ENCODE results near the gene RALY.
"Not testable (repeated sequence)": the region's sequence is repeated elsewhere in the genome, so short reads cannot be mapped to it uniquely, and the experiment has no call there.

The RALY gene

GRCh38 chr20:34015401-34016335 lies 22.0 kb downstream of the RALY start:
- DNase-seq = peak in 1 of 51 donors; percentile 29

- DNase-seq = no peak
These were observed 23.0 kb downstream of the RALY start for GRCh38 chr20:34016736-34017135.

GRCh38 chr20:34017610-34018009 lies 23.9 kb downstream of the RALY start:
- DNase-seq = no peak

DNA sequence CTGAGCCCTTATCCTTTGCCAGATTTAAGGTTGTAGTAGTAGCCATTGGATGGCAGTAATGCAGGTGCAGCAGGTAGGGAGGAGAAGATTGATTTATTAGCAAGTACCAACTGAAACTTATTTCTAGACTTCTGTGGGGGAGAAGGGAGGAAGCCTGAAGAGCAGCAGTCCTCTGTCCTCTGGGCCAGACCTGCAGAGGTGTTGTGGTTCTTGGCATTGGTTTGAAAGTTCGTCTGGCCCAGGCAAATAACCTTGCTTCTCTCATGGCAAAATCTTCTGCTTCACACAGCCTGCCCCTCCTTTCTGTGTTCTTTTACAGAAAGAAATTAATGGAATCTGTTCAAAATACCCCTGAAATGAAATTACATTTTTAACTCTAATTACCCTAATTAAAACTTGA lies 24.5 kb downstream of the RALY start:
- no peak for DNase-seq

GRCh38 chr20:34022151-34022838 lies 28.6 kb downstream of the RALY start:
- no peak for DNase-seq

- DNase-seq = no peak
These were observed 29.1 kb downstream of the RALY start for GRCh38 chr20:34022839-34023234.

- DNase-seq = peak in 1 of 51 donors; percentile 18
These were observed 30.4 kb downstream of the RALY start for GRCh38 chr20:34023937-34024722.

DNA sequence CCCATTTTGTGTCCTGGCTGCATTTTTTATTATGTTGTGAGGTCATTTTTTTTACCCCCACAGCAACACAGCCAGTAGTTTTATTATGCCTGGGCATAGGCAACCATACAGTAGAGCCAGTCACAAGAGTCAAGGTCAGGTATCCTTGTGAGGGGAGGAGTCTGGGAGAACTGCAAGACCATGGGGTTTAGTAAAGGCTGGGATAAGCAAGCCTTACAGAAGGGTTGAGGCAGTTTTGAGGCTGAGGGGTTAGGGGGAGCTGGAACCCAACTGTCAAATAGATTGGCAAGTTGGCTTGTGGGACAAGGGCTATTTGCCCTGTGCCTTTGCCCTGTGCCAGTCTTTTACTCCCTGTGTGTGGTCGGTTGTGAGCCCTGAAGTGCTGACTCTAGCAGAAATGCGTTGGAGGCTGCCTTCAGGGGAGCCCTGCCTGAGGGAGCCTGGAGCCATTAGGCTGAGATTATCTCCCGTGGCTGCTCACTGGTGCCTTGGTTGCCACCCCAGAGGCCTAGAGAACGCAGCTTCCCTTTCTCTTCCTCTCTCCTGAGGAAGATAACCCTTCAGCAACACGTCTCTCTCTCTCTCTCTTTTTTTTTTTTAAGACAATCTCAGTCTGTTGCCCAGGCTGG lies 31.1 kb downstream of the RALY start:
- peak in 2 of 51 donors; percentile 8 to 21 for DNase-seq

DNA sequence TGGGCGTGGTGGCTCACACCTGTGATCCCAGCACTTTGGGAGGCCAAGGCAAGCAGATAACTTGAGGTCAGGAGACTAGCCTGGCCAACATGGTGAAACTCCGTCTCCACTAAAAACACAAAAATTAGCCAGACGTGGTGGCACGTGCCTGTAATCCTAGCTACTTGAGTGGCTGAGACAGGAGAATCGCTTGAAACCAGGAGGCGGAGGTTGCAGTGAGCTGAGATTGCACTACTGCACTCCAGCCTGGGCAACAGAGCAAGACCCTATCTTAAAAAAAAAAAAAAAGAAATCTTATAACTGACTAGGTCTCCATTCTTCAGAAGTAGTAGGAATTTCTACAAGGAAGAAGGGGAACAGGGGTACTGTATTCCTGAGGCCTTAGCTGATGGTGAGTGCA lies 34.3 kb downstream of the RALY start:
- DNase-seq = not testable (repeated sequence)

DNA sequence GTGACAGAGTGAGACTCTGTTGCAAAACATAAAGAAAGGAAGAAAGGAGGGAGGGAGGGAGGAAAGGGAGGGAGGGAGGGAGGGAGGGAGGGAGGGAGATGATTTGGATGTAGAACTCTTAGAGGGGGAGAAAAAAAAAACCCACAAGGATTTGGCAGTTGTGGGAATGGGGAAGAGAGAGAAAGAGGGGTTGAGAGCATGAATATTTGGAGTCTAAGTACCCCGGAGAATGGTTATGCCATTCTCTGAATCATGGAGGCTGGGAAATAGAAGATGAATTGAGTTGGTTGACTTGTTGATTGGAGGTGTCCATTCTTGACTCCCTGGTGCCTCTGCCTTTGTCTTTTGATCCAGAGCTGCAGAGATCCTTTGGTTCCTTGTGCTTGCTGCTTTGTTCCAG lies 35.7 kb downstream of the RALY start:
- DNase-seq = no peak

DNA sequence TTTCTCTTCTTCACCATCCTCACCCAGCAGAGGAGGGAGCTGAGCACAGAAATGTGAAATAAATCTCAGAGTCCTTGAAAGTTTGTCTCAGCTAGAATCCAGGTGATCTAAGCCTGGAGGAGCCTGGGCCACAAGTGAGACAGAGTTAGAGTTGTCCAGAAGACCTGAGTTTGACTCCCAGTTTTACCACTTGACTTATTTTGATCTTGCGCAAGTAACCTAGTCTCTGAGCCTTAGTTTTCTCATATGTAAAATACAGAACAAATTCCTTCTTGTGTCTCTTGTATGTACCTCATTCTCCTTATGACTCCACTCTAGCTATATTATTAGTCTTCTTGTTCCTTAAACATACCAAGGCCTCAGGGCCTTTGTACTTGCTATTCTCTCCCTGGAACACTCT lies 36.7 kb downstream of the RALY start:
- DNase-seq = no peak

DNA sequence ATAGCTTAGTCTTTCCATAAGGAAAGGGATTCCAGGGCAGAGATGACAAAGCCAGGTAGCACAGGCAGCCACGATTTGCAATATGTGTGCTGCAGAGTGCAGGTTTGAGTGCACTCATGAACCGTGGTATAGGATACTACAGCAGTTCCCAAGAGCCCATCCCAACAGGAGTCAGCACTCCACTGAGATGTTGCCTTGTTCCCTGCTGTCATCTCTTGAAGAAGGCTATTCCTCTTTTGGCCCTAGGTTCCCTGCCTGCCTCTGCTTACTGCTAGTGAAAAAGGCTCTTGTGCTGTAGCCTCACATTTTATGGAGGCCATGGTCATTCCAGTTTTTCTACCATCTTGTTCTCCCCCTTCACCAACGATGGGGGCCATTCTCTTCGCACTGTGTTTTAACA lies 40.2 kb downstream of the RALY start:
- no peak for DNase-seq

DNA sequence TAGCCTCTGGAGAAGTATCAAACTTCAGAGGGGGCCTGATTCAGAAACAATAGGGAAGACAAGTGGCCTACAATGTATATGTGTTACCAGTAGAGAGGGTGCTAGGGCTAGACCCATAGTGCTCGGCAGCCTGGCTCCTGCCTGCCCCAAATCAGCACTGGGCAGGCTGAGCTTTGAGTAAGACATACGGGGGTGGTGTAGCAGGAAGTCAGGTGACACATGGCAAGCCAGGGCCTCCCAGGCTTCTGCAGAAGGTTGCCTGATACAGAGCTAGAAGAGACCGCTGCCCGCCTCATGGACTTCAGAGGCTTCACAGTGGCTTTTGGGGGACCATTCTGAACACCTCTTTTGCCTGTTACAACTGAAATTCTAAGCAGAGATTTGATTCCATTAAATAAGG lies 43.4 kb downstream of the RALY start:
- DNase-seq = no peak

DNA sequence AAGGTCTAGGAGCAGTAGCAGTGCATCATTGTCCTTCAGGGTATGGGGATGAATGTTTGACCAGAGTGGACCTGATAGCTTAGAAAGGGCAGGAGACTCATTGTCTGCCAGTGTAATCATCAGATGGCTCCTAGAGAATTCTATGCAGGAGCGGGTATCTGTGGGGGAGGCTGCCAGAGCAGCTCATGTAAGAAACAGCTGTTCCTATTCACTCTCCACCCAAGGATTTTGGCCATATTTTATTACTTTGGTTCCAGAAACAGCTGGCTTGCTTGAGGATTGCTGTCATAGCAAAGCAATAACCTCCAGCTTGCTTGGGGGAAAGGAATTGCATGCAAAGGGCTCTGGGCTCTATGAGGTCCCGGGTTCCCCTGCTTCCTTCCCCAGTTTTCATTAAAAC lies 44.1 kb downstream of the RALY start:
- no peak for DNase-seq

DNA sequence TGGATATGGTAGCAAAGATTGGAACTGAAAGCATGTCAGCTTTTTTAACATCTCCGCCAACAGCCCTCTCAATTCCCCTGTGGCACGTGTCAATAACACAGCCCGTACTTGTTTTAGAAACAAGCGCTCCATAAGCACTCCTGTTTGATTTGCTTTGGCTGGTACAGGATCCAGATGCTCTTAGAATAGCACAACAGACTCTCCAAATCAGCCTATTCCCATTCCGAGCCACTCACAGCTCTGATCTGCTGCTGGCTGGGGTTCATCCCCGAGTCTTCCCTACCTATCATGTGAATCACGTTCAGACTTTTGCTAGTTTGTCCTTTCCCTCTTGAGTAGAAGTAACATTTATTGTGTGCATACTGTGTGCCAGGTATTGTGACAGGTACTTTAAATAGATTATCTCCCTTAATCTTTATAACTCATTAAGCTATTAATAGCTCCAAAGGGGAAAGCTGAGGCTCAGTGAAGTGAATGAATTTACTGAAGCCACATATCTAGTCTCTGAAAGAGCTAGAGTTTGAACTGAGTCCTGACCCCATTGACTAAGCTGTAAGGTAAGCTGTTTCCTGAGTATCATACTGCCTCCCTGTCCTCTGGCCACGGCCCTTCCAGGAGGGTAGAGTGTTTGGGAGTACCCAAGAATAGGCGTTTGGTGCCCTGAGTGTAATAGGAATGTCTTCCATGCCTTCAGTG lies 46.7 kb downstream of the RALY start:
- DNase-seq = peak in 1 of 51 donors; percentile 11

DNA sequence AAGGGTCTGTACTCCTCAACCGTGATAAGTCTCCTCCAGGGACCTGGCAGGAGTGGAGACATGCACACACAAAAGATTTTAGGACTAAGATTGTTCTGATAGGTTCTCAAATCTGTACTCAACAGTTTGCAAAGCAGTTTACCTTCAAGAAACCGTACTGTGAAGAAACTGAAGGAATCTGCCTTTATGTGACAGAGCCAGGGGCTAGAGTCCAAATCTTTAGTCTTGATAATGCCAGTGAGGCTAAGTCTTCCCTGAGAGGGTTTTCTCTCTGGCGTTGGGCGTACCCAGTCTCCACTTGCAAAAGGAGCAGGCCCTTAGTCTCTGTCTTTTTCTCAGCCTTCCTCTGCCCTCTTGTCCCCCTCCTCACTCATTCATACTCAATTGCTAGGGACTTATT lies 47.5 kb downstream of the RALY start:
- DNase-seq = no peak

- DNase-seq = no peak
These were observed 48.6 kb downstream of the RALY start for GRCh38 chr20:34042262-34042661.

- no peak for DNase-seq
These were observed 49.3 kb downstream of the RALY start for GRCh38 chr20:34043025-34043424.

- peak in 2 of 51 donors; percentile 6 to 12 for DNase-seq
These were observed 51.6 kb downstream of the RALY start for GRCh38 chr20:34045294-34045693.

GRCh38 chr20:34045930-34046725 lies 52.4 kb downstream of the RALY start:
- no peak for DNase-seq
